Renal cortical epithelial cell (primary cell): ENCODE data around the gene ZNF799. TPM values are rescaled to one million over a fixed set of nuclear protein-coding genes. Genes with fewer than 3 reads are reported as not detected.
"Not testable (repeated sequence)": the region's sequence is repeated elsewhere in the genome, so short reads cannot be mapped to it uniquely, and the experiment has no call there.

Experiments
- DNase-seq: peaks from one replicate; pipeline ENCODE4 v3.0.0-alpha.2; 2011; ENCODE audit warnings: low read depth
- total RNA-seq: library from RNA; depleted of rRNA; stranded (reverse); fragments of >200 nt; gene quantifications from 2 replicates; pipeline ENCODE4 v1.2.3, GENCODE V29; 2014

Gene ZNF799
- total RNA-seq, result 11.7 and 12.3 TPM in 2 replicates

DNA sequence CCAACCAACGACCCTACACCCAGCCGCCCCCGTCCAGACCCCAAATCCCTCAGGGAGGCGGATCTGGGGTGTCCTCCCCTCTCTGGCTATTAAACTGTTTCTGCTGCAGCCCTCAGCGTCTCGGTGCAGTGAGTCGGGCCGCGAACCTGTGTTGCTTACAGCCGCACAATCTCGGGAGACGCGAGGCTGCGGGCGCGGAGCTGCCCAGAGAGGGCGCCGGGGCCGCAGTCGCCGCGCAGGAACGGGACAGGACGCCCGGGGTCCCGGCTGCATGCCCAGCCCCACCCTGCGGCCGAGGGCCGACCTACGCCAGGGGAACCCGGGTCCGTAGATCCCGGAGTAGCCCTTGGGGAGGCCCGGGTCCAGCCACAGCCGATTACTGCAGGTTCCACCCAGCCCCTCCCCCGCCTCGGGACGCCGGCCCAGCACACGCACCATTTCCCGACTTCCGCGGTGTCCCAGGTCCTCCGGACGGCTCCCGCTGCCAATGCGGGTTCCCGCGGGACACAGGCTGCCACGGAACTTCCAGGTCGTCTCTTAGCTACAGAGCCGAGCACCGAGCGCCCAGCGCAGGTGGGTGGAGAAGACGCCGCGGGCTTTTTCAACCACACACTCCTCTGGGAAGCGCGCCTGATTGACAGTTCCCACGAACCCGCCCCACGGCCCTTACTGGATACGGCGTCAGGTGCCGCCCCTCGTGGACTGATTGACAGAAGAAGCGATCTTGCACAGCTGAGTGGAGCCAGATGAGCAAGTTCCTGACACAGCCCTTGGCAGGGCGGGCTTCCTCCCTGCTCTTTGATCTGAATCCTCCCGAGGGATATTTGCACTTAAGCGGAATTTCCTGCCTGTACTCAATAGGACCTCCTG lies at the start of gene ZNF799:
ZNF799 (minus strand) TSS at position 639 of the 870 bp plus-strand sequence; CDS start at position 438, 201 bp downstream.
- peak; percentile 96 for DNase-seq

DNA sequence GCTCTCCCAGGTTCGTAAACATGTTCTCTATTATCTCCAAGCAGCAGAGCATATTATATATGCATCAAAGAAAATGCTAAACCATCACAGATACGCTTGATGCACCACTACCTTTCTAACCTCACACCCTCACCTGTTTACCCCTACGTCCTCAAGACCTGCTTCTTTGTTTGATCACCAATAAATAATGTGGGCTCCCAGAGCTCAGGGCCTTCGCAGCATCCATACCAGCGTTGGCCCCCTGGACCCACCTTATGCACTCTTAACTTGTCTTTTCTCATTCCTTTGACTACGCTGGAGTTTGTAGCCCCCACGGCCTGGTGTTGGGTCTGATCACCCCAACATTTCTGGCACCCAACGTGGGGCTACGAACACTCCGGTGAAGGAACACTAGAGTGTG lies 49.8 kb upstream of the ZNF799 start:
- DNase-seq, result no peak

DNA sequence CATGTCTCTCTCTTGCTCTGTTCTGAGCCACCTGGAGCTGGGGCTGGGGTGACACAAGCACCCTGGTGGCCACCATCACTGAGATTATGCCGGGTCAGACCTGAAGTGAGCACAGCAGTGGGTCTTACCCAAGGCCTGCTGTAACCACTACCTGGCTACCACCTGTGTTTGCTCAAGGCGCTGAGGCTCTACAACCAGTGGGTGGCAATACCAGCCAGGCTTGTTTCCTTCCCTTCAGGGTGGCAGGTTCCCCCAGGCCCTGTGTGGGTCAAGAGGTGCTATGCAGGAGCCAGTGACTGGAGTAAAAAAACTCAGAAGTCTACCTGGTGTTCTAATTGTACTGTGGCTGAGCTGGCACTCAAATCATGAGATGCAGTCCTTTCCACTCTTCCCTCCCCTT lies 47.7 kb upstream of the ZNF799 start:
- DNase-seq, result no peak

GRCh38 chr19:12440541-12441316 lies 39.7 kb upstream of the ZNF799 start, which contains the start of gene ZNF443:
Gene ZNF443, minus strand, starts transcription at chr19:12441021. Its CDS starts 107 bp downstream, at chr19:12440914.
- DNase-seq, result peak; percentile 96

GRCh38 chr19:12439686-12440540 lies 38.8 kb upstream of the ZNF799 start:
- peak; percentile 70 for DNase-seq

DNA sequence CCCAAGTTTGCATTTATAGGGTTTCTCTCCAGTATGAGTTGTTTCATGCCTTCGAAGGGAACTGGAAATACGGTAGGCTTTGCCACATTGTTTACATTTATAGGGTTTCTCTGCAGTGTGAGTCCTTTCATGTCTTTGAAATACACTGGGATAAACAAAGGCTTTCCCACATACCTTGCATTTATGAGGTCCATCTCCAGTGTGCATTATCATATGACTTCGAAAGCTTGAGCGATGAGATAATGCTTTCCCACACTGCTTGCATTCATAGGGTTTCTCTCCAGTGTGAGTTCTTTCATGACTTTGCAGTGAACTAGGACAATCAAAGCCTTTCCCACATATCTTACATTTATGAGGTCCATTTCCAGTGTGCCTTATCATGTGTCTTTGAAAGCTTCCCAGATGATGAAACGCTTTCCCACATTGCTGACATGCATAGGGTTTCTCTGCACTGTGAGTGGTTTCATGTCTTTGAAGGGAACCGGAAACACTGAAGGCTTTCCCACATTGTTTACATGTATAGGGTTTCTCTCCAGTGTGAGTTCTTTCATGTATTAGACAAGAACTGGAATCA lies 29.7 kb upstream of the ZNF799 start:
- not testable (repeated sequence) for DNase-seq

DNA sequence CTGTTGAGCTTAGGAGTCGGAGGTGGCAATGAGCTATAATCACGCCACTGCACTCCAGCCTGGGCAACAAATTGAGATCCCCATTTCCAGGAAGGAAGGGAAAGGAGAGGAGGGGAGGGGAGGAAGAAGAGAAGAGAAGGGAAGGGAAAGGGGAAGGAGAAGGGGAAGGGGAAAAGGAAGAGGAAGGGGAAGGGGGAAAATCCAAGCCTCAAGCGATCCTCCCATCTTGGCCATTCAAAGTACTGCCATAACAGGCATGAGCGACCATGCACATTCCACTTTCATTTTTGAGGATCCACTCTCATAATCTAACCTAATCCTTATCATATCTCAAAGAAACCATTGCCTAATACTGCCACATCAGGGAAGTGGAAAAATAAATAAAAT lies 24.8 kb upstream of the ZNF799 start:
- no peak for DNase-seq

DNA sequence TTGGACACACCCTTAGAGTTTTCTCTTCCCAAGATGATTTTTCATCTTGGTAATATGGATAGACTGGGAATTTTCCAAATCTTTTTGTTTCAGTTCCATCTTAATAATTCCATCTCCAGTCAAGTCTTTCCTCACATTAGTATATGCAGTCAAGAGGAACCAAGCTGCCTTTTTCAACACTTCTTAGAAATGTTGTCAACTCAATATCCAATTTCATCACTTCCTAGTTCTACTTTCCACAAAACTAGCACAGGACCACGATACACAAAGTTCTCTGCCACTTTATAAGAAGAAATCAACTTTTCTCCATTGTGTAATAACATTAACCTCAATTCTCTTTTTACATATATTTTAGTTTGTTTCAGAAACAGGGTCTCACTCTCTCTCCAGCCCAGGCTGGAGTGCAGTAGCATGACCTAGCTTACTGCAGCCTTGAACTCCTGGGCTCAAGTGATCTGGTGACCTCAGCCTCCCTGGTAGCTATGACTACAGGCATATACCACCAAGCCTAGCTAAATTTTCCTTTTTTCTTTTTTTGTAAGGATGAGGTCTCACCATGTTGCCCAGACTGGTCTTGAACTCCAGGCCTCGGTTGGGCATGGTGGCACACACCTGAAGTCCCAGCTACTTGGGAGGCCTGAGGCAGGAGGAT lies 24.3 kb upstream of the ZNF799 start:
- DNase-seq, result no peak

DNA sequence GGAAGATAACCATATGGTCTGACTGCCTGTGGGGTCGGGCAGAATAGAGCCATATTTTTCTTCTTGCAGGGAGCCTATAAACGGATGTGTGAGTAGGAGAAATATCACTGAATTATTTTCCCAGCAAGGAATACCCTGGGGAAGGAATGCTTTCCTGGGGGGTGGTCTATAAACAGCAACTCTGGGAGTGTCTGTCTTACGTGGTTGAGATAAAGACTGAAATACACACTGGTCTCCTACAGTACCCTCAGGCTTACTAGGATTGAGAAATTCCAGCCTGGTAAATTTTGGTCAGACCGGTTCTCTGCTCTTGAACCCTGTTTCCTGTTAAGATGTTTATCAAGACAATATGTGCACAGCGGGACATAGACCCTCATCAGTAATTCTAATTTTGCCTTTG lies 16.2 kb upstream of the ZNF799 start:
- DNase-seq, result not testable (repeated sequence)

- DNase-seq, result no peak
Observed at GRCh38 chr19:12411893-12412292, 10.8 kb upstream of the ZNF799 start.

- DNase-seq, result peak; percentile 72
Observed at GRCh38 chr19:12399901-12400632, 1.0 kb downstream of the ZNF799 start.

DNA sequence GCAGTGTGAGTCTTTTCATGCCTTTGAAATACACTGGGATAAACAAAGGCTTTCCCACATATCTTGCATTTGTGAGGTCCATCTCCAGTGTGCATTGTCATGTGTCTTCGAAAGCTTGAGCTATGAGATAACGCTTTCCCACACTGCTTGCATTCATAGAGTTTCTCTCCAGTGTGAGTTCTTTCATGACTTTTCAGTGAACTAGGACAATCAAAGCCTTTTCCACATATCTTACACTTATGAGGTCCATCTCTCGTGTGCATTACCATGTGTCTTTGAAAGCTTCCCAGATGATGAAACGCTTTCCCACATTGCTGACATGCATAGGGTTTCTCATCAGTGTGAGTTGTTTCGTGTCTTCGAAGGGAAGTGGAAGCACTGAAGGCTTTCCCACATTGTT lies 9.9 kb downstream of the ZNF799 start:
- not testable (repeated sequence) for DNase-seq

GRCh38 chr19:12386365-12386764 lies 14.7 kb downstream of the ZNF799 start:
- DNase-seq, result not testable (repeated sequence)

GRCh38 chr19:12380444-12380737 lies 20.7 kb downstream of the ZNF799 start:
- DNase-seq, result no peak

DNA sequence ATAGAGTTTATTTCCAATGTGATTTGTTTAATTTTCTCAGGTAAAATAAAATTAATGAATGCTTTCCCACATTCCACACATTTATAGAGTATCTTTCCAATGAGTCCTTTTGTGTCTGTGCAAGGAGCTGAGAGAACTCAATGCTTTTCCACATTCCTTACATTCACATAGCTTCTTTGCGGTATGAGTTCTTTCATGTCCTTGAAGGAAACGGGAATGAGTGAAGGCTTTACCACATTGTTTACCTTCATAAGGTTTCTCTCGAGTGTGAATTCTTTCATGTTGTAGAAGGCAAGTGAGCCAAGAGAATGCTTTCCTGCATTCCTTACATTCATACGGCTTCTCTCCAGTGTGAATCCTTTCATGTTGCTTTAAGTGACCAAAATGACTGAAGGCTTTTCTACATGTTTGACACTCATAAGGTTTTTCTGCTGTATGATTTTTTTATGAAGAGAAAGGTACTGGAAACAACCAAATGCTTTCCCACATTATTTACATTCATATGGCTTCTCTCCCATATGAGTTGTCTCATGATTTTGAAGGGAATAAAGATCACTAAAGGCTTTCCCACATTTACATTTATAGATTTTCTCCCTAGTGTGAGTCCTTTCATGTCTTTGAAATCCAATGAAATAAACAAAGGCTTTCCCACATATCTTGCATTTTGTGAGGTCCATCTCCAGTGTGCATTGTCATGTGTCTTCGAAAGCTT lies 21.2 kb downstream of the ZNF799 start:
- no peak for DNase-seq

GRCh38 chr19:12374026-12374425 lies 27.0 kb downstream of the ZNF799 start:
- DNase-seq, result no peak

DNA sequence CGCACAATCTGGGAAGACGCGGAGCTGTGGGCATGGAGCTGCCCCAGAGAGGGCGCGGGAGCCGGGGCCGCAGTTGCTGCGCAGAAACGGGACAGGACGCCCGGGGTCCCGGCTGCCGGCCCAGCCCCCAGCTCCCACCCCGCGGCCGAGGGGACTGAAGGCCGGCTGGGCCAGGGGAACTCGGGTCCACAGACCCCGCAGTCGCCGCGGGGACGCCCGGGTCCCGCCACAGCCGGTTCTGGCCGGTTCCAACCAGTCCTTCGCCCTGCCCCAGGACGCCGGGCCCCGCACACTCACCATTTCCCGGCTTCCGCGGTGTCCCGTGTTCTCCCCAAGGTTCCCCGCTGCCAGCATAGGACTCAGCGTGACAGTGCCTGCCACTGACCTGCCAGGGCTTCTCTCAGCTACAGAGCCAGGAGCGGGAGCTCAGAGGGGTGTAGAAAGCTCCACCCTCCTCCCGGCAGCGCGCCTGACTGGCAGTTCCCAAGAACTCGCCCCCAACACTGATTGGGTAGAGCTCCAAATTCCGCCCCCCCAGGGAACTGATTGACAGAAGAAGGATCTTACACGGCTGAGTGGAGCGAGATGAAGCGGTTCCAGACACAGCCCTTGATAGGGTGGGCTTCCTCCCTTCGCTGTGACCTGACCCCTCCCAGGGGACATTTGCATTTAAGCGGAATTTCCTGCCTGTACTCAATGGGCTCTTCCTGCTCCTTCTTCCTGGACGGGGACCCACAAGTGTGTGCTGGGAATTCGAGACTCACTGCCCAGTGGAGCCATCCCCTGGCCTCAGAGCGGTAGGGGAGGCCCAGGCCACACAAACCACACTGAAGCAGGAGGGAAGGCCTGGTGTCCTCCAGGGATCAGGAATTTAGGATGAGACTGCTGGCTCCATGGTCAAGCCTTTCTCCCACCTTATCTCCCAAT lies 35.6 kb downstream of the ZNF799 start, which contains the start of gene ZNF442:
ZNF442 (minus strand) TSS at position 448 of the 927 bp plus-strand sequence. CDS start 2,052 bp downstream, outside the sequence.
- peak; percentile 91 for DNase-seq
